ENCODE measurements around the gene CD8B. TPM values are rescaled to one million over a fixed set of nuclear protein-coding genes. Genes with fewer than 3 reads are reported as not detected.

Gene CD8B
- total RNA-seq, 1 experiment from 2014 or later, result not detected

DNA sequence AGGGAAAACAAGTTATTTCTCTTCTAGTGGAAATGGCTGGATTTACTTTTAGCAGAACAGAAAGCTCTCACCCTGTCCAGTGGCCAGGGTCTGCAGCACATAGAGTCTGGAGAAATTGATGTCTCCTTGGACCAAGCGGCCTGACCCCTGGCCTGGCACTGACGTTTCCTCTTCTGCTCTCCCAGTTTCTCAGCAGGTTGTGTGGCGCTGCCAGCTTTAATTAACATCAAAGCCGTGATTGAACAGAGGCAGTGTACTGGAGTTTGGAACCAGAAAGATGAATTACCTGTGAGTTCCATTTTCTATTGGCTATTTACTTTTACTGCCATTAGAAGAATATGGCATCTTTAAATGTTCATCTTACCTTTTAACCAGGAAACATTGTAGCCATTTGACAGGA lies 91.8 kb downstream of the CD8B start:
- Mint-ChIP-seq H3K27ac (ENCODE audit: unreplicated experiment) (no peak overlapping the region), H3K36me3 (ENCODE audit: insufficient read depth, unreplicated experiment) (peaks cover 43% of the 10 kb centered on the region), H3K4me3 (ENCODE audit: low read depth, unreplicated experiment) (no peak overlapping the region), H3K4me1 (ENCODE audit: low read depth, unreplicated experiment) (no peaks in the 10 kb centered on the region), H3K9me3 (ENCODE audit: low read depth, unreplicated experiment) (no peaks in the 10 kb centered on the region), H3K27me3 (ENCODE audit: unreplicated experiment) (no peaks in the 10 kb centered on the region)
- TF ChIP-seq, protein P1, sequence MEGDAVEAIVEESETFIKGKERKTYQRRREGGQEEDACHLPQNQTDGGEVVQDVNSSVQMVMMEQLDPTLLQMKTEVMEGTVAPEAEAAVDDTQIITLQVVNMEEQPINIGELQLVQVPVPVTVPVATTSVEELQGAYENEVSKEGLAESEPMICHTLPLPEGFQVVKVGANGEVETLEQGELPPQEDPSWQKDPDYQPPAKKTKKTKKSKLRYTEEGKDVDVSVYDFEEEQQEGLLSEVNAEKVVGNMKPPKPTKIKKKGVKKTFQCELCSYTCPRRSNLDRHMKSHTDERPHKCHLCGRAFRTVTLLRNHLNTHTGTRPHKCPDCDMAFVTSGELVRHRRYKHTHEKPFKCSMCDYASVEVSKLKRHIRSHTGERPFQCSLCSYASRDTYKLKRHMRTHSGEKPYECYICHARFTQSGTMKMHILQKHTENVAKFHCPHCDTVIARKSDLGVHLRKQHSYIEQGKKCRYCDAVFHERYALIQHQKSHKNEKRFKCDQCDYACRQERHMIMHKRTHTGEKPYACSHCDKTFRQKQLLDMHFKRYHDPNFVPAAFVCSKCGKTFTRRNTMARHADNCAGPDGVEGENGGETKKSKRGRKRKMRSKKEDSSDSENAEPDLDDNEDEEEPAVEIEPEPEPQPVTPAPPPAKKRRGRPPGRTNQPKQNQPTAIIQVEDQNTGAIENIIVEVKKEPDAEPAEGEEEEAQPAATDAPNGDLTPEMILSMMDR (IDR thresholded peaks at IDR 0.05; ENCODE audit: unreplicated experiment), result no peak
- no TSS peak for BruUV-seq (replicated peaks)
- DNase-seq, result no peak
- intact Hi-C loops (cut with micrococcal nuclease; ENCODE audit: unreplicated experiment), result no loop called here
- CTCF ChIA-PET, result no interaction called here

DNA sequence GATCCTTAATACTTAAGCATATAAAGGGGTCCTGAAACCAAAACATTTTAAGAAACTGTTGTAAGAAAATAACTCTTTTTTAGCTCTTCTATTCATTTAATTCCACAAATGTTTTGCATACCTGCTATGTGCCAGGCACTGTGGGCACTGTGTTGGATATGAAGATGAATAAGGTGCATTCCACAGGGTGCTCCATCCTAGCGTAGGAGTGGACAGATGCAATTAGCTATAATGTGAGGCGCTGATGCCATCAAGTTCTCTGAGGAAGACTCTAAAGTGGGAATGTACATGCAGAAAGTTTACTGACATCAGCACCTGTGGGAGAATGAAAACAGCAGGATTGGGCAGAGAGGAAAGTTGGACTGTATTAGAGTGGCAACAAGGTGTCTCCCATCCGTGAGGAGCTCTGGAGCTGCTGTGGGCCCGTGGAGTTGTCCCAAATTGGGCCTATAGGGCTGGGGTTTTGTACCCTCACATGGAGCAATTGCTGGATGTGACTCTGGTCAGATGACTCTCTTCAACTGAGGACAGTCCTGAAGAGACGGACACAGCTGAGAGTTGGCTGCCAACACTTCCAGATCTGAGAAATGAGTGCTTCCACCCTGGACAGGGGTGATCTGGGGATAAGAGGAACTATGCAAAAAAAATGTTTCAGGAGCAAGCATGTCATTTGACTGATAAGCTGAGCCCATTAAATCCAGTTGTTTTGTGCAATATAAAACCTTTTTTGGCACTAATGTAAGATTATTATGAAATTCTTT lies 93.3 kb downstream of the CD8B start:
- TF ChIP-seq, protein P1 (IDR thresholded peaks at IDR 0.05; ENCODE audit: unreplicated experiment), result no peak
- Mint-ChIP-seq H3K27ac (ENCODE audit: unreplicated experiment) (no peak overlapping the region), H3K36me3 (ENCODE audit: insufficient read depth, unreplicated experiment) (peaks cover 36% of the 10 kb centered on the region), H3K27me3 (ENCODE audit: unreplicated experiment) (no peaks in the 10 kb centered on the region), H3K4me1 (ENCODE audit: low read depth, unreplicated experiment) (no peaks in the 10 kb centered on the region), H3K9me3 (ENCODE audit: low read depth, unreplicated experiment) (no peaks in the 10 kb centered on the region), H3K4me3 (ENCODE audit: low read depth, unreplicated experiment) (no peak overlapping the region)
- DNase-seq, result no peak
- CTCF ChIA-PET, result no interaction called here
- intact Hi-C loops (cut with micrococcal nuclease; ENCODE audit: unreplicated experiment), result no loop called here
- BruUV-seq (replicated peaks), result no TSS peak

Other genes with a start within 250 kb of the CD8B start
- gene RNF103, start 238.0 kb downstream of the CD8B start, total RNA-seq (2022), result 33.3 and 34.1 TPM in 2 replicates
- gene RMND5A, start 141.6 kb downstream of the CD8B start, total RNA-seq (2022), result 46.5 and 52.4 TPM in 2 replicates
- 0.20 and 0.31 TPM in 2 replicates for gene CD8A, start 71.0 kb downstream of the CD8B start, total RNA-seq (2022)
- not detected in 2 replicates for gene RGPD1, start 80.2 kb upstream of the CD8B start, total RNA-seq (2022)
- 1.8 TPM in 1 of 2 replicates, not detected in the other for gene PLGLB1, start 160.0 kb upstream of the CD8B start, total RNA-seq (2022)

Data from Calu3 (cell line).